Astrocyte (in vitro differentiated cells and primary cell): Measurements from ENCODE around the gene LRRD1. TPM values are rescaled to one million over a fixed set of nuclear protein-coding genes. Genes with fewer than 3 reads are reported as not detected.

Experiments
- DNase-seq: peaks from one replicate; pipeline ENCODE4 v3.0.0-alpha.2; 2010; ENCODE audit warnings: low read depth
- FAIRE-seq: peaks from 2 replicates; lab custom pipeline; 2011; peaks lifted over from hg19 to GRCh38; lab: Jason Lieb, UNC
- H2AFZ ChIP-seq: 2 replicates; pipeline ENCODE4 v1.6.0; 2012; ENCODE audit warnings: low read depth, low read length, inconsistent platforms
- H3K27ac ChIP-seq: 2 replicates; pipeline ENCODE4 v1.5.1; 2011; ENCODE audit warnings: low read depth, low read length, inconsistent platforms
- H3K27me3 ChIP-seq: 2 replicates; pipeline ENCODE4 v1.6.0; 2011; ENCODE audit warnings: low read length, inconsistent platforms; ENCODE audit not compliant: insufficient read depth
- H3K36me3 ChIP-seq: 2 replicates; pipeline ENCODE4 v1.5.1; 2011; ENCODE audit warnings: low read length, inconsistent platforms; ENCODE audit not compliant: insufficient read depth
- H3K4me1 ChIP-seq: 2 replicates; pipeline ENCODE4 v1.5.1; 2011; ENCODE audit warnings: low read length, inconsistent platforms; ENCODE audit not compliant: insufficient read depth
- H3K4me2 ChIP-seq: 2 replicates; pipeline ENCODE4 v1.6.0; 2012; ENCODE audit warnings: low read length, inconsistent platforms
- H3K4me3 ChIP-seq: 2 replicates; pipeline ENCODE4 v1.5.1; 2011; ENCODE audit warnings: low read depth, mild to moderate bottlenecking, low read length, inconsistent platforms; ENCODE audit not compliant: insufficient read depth
- H3K79me2 ChIP-seq: 2 replicates; pipeline ENCODE4 v1.6.0; 2012; ENCODE audit warnings: mild to moderate bottlenecking, low read length, inconsistent platforms; ENCODE audit not compliant: insufficient read depth
- H3K9ac ChIP-seq: 2 replicates; pipeline ENCODE4 v1.6.0; 2012; ENCODE audit warnings: mild to moderate bottlenecking, low read length, inconsistent platforms
- H3K9me3 ChIP-seq: 2 replicates; pipeline ENCODE4 v1.5.1; 2012; ENCODE audit warnings: low read depth, mild to moderate bottlenecking, low read length, inconsistent platforms; ENCODE audit not compliant: insufficient read depth
- H4K20me1 ChIP-seq: 2 replicates; pipeline ENCODE4 v1.6.0; 2012; ENCODE audit warnings: low read length, inconsistent platforms; ENCODE audit not compliant: insufficient read depth
- H3K27ac Mint-ChIP-seq: one replicate; pipeline ENCODE4 v1.8.0; 2021; ENCODE audit warnings: mild to moderate bottlenecking, mixed read lengths; ENCODE audit not compliant: unreplicated experiment
- H3K27me3 Mint-ChIP-seq: one replicate; pipeline ENCODE4 v1.8.0; 2021; ENCODE audit warnings: low read depth, mixed read lengths; ENCODE audit not compliant: unreplicated experiment
- H3K36me3 Mint-ChIP-seq: one replicate; pipeline ENCODE4 v1.8.0; 2021; ENCODE audit warnings: low read depth, mixed read lengths; ENCODE audit not compliant: unreplicated experiment
- H3K4me1 Mint-ChIP-seq: one replicate; pipeline ENCODE4 v1.8.0; 2021; ENCODE audit warnings: low read depth, mixed read lengths; ENCODE audit not compliant: unreplicated experiment
- H3K4me3 Mint-ChIP-seq: one replicate; pipeline ENCODE4 v1.8.0; 2021; ENCODE audit warnings: mild to moderate bottlenecking, moderate library complexity, mixed read lengths; ENCODE audit not compliant: unreplicated experiment
- H3K9me3 Mint-ChIP-seq: one replicate; pipeline ENCODE4 v1.8.0; 2021; ENCODE audit warnings: mild to moderate bottlenecking, mixed read lengths; ENCODE audit not compliant: unreplicated experiment
- EZH2 ChIP-seq: IDR thresholded peaks from 2 replicates; pipeline ENCODE4 v1.6.1; 2012; ENCODE audit warnings: mild to moderate bottlenecking, low read length, inconsistent platforms; ENCODE audit not compliant: insufficient read depth
- total RNA-seq: library from RNA; stranded (reverse); gene quantifications from 2 replicates; pipeline ENCODE4 v1.2.1, GENCODE V29; 2021
- TF ChIP-seq, protein P1 (sequence below): IDR thresholded peaks from 2 replicates; pipeline ENCODE4 v1.5.1; 2011; ENCODE audit warnings: low read depth, mild to moderate bottlenecking, inconsistent platforms, low read length, moderate library complexity; ENCODE audit not compliant: insufficient read depth

LRRD1 gene
- total RNA-seq, 1 donor from 2014 or later, result 0.27 TPM

DNA sequence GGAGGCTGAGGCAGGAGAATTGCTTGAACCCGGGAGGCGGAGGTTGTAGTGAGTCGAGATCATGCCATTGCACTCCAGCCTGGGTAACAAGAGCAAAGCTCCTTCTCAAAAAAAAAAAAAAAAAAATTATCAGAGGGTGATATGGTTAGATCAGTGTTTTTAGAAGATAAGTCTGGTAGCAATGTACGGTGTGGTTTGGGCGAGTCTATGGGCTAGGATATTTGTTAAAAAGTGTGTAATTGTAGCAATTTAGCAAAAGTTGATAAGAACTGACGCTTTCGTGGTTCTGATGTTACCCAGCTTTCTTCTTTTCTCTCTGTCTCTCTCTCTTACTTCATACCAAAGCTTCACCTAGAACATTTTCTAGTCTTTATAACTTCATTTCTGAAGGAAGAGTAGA lies 37.8 kb downstream of the LRRD1 start:
- Histone ChIP-seq H3K9ac (no peak overlapping the region), H3K4me3 (no peak overlapping the region), H3K36me3 (no peaks in the 10 kb centered on the region), H2AFZ (no peak overlapping the region), H4K20me1 (no peaks in the 10 kb centered on the region), H3K27me3 (no peaks in the 10 kb centered on the region), H3K9me3 (no peaks in the 10 kb centered on the region), H3K79me2 (no peaks in the 10 kb centered on the region), H3K27ac (no peak overlapping the region), H3K4me2 (no peak overlapping the region), H3K4me1 (no peaks in the 10 kb centered on the region)
- no peaks in the 10 kb centered on the region for H3K4me1 Mint-ChIP-seq
- peaks cover 3% of the 10 kb centered on the region for H3K9me3 Mint-ChIP-seq
- no peak overlapping the region for H3K27ac Mint-ChIP-seq
- no peak overlapping the region for H3K4me3 Mint-ChIP-seq
- H3K27me3 Mint-ChIP-seq, result no peaks in the 10 kb centered on the region
- FAIRE-seq (no peak), DNase-seq (no peak)
- no peak for TF ChIP-seq EZH2
- TF ChIP-seq, protein P1, sequence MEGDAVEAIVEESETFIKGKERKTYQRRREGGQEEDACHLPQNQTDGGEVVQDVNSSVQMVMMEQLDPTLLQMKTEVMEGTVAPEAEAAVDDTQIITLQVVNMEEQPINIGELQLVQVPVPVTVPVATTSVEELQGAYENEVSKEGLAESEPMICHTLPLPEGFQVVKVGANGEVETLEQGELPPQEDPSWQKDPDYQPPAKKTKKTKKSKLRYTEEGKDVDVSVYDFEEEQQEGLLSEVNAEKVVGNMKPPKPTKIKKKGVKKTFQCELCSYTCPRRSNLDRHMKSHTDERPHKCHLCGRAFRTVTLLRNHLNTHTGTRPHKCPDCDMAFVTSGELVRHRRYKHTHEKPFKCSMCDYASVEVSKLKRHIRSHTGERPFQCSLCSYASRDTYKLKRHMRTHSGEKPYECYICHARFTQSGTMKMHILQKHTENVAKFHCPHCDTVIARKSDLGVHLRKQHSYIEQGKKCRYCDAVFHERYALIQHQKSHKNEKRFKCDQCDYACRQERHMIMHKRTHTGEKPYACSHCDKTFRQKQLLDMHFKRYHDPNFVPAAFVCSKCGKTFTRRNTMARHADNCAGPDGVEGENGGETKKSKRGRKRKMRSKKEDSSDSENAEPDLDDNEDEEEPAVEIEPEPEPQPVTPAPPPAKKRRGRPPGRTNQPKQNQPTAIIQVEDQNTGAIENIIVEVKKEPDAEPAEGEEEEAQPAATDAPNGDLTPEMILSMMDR, result no peak
- H3K36me3 Mint-ChIP-seq, result no peaks in the 10 kb centered on the region

DNA sequence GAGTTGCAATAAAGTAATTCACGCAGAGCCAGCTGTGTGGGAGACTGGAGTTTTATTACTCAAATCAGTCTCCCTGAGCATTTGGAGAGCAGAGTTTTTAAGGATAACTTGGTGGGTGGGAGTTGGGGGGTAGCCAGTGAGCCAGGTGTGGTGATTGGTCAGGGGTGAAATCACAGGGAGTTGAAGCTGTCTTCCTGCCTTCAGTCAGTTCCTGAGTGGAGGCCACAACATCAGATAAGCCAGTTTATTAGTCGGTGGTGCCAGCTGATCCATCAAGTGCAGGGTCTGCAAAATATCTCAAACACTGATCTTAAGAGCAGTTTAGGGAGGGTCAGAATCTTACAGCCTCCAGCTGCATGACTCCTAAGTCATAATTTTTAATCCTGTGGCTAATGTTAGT lies 41.4 kb downstream of the LRRD1 start:
- Mint-ChIP-seq H3K27ac (no peak overlapping the region), H3K9me3 (peaks cover 3% of the 10 kb centered on the region), H3K36me3 (peaks cover 3% of the 10 kb centered on the region), H3K4me1 (peaks cover 4% of the 10 kb centered on the region), H3K4me3 (no peak overlapping the region), H3K27me3 (no peaks in the 10 kb centered on the region)
- Histone ChIP-seq H2AFZ (no peak overlapping the region), H3K36me3 (no peaks in the 10 kb centered on the region), H3K27ac (no peak overlapping the region), H3K9ac (no peak overlapping the region), H3K9me3 (no peaks in the 10 kb centered on the region), H4K20me1 (peaks cover 10% of the 10 kb centered on the region), H3K27me3 (no peaks in the 10 kb centered on the region), H3K79me2 (peaks cover 16% of the 10 kb centered on the region), H3K4me3 (no peak overlapping the region), H3K4me1 (no peaks in the 10 kb centered on the region), H3K4me2 (no peak overlapping the region)
- no peak for TF ChIP-seq EZH2
- TF ChIP-seq, protein P1, result no peak
- DNase-seq (peak; percentile 15), FAIRE-seq (no peak)

DNA sequence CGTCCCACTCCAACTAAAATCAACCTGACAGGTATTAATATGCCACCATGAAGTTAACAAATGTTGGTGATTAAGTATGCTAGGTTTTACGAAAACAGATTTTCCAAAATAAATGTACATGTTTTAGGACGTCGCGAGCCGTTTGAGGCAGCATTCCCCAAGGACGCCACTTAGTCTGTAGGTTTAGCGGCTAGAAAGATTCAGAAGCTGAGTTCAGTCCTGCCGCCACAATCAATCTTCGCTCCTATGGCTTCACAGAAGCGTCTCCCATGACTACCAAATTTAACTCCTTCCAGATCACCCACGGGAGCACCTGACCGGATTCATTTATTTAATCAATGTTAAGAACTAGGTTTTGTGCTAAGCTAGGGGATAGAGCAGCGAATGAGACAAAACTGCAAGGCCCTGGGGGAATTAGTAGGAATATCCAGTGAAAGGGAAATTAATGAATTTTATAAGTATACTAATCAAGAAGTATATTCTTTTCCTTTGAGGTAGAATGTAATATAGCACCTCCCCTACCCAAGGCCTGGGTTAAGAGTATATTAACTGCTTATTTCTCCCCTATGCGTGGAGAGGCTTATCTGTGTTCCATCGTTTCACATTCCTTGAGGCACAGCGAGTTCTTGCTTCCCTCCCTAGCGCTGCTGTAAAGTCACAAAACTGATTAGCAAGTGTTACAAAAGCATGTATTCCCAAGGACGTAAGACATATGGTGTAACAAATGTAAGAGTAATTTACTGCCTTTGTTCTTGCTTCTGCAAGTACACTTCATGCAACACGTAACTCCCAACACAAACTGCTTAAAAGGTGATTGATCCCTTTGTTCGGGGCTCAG lies 43.7 kb downstream of the LRRD1 start:
- H2AFZ ChIP-seq, result peak overlapping the region; percentile 96
- H3K4me1 ChIP-seq, result no peaks in the 10 kb centered on the region
- FAIRE-seq, result no peak
- H3K36me3 ChIP-seq, result peaks cover 3% of the 10 kb centered on the region
- peak overlapping the region; percentile 100 for H3K27ac Mint-ChIP-seq
- H3K27me3 ChIP-seq, result no peaks in the 10 kb centered on the region
- peak overlapping the region; percentile 97 for H3K27ac ChIP-seq
- H3K79me2 ChIP-seq, result peaks cover 38% of the 10 kb centered on the region
- H3K4me1 Mint-ChIP-seq, result peaks cover 11% of the 10 kb centered on the region
- H3K4me3 Mint-ChIP-seq, result peak overlapping the region; percentile 99
- no peaks in the 10 kb centered on the region for H3K9me3 Mint-ChIP-seq
- H3K4me2 ChIP-seq, result peak overlapping the region; percentile 94
- DNase-seq, result peak; percentile 25
- peaks cover 28% of the 10 kb centered on the region for H4K20me1 ChIP-seq
- H3K4me3 ChIP-seq, result peak overlapping the region; percentile 77
- peak overlapping the region; percentile 89 for H3K9ac ChIP-seq
- H3K9me3 ChIP-seq, result no peaks in the 10 kb centered on the region
- peaks cover 3% of the 10 kb centered on the region for H3K36me3 Mint-ChIP-seq
- no peaks in the 10 kb centered on the region for H3K27me3 Mint-ChIP-seq
- TF ChIP-seq, protein P1, result no peak
- no peak for TF ChIP-seq EZH2
